Transverse colon (tissue), 3 donors: ENCODE data around the gene CEP70.

ENCODE experiments used
- CTCF ChIP-seq, 5 experiments: fragments of 200-600 bp in 3 of 5; fragments of 450-650 bp in 2 of 5; sonication (generic) in 3 of 5; IDR thresholded peaks; 1 replicate in 2 of 5; 2 replicates in 3 of 5; pipeline ENCODE4 v1.5.1; 2016 to 2017; ENCODE audit warnings: antibody characterized with exemption in 5 of 5, inconsistent platforms in 3 of 5, mild to moderate bottlenecking in 2 of 5, moderate library complexity in 1 of 5
- POLR2A ChIP-seq: fragments of 450-650 bp; IDR thresholded peaks from one replicate; pipeline ENCODE4 v1.6.1; 2016; ENCODE audit warnings: antibody characterized with exemption, mild to moderate bottlenecking, moderate library complexity

GRCh38 chr3:138615462-138615861 lies 21.4 kb upstream of the CEP70 start:
- no peak for TF ChIP-seq POLR2A
- TF ChIP-seq CTCF (IDR thresholded peaks at IDR 0.05), result no peak
